HG02571 (cell line): ENCODE measurements around the gene RRBP1.

Experiments used
- ATAC-seq: cut with Tn5 transposase; IDR thresholded peaks from one replicate; pipeline ENCODE4 v1.9.1; 2021; ENCODE audit warnings: mild to moderate bottlenecking, moderate library complexity; ENCODE audit not compliant: unreplicated experiment

RRBP1 gene, protein sequence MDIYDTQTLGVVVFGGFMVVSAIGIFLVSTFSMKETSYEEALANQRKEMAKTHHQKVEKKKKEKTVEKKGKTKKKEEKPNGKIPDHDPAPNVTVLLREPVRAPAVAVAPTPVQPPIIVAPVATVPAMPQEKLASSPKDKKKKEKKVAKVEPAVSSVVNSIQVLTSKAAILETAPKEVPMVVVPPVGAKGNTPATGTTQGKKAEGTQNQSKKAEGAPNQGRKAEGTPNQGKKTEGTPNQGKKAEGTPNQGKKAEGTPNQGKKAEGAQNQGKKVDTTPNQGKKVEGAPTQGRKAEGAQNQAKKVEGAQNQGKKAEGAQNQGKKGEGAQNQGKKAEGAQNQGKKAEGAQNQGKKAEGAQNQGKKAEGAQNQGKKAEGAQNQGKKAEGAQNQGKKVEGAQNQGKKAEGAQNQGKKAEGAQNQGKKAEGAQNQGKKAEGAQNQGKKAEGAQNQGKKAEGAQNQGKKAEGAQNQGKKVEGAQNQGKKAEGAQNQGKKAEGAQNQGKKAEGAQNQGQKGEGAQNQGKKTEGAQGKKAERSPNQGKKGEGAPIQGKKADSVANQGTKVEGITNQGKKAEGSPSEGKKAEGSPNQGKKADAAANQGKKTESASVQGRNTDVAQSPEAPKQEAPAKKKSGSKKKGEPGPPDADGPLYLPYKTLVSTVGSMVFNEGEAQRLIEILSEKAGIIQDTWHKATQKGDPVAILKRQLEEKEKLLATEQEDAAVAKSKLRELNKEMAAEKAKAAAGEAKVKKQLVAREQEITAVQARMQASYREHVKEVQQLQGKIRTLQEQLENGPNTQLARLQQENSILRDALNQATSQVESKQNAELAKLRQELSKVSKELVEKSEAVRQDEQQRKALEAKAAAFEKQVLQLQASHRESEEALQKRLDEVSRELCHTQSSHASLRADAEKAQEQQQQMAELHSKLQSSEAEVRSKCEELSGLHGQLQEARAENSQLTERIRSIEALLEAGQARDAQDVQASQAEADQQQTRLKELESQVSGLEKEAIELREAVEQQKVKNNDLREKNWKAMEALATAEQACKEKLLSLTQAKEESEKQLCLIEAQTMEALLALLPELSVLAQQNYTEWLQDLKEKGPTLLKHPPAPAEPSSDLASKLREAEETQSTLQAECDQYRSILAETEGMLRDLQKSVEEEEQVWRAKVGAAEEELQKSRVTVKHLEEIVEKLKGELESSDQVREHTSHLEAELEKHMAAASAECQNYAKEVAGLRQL (N-terminal part only)

DNA sequence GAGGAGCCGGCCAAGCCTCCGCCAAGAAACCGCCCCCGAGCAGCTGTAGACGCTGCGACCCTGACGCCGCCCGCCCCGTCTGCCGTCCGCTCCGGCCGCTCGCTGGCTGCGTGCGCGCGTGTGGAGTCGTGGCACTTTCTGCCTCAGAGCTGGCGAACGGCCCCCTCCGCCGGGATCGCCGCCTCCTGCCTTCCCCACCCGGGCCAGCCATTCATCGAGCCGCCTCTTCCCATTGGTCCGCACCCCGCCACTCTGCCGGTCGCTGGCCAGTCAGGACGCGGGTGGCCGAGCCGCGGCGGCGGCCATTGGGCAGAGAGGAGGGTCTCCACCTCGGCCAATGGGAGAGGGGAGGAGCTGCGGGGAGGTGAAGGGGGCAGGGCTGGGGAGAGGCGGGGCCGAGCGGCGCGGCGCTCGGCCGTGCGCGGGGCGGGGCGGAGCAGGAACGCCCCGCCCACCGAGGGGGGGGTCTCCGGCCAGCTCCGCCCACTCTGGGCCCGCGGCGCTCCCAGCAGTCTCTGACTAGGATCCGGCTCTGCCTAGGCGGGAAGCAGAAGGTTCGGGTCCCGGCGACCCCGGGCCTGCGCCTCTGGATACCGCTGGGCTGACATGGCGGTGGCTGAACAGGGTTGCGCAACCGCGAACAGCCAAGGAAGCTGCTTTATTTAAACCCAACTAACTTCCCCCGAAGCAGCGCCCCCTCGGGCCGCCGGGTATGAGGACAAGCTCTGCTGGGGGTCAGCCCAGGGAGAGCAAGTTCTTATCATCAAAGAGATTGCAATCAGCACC is at the start of gene RRBP1:
TSS of gene RRBP1 (minus strand) at position 140 of the 786 bp plus-strand sequence. CDS start 21,735 bp downstream, outside the sequence.
- ATAC-seq, result peak; percentile 89

DNA sequence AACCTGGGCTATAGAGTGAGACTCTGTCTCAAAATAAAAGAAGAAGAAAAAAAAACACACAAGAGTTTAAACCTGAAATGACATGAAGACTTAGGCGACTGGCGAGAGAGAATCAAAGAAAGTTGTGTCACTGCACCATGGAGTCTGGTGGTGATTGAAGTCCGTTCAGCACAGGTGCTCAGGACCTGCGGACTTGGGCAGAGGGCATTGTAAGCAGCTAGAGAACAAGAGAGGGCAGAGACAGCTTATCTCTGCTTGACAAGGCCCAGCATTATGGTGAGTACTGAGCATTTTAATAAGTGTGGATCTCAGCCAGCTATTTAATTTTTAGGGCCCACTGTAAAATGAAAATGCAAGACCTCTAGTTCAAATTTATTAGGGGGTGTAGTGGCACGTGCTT is 49.2 kb upstream of the RRBP1 start:
- no peak for ATAC-seq

DNA sequence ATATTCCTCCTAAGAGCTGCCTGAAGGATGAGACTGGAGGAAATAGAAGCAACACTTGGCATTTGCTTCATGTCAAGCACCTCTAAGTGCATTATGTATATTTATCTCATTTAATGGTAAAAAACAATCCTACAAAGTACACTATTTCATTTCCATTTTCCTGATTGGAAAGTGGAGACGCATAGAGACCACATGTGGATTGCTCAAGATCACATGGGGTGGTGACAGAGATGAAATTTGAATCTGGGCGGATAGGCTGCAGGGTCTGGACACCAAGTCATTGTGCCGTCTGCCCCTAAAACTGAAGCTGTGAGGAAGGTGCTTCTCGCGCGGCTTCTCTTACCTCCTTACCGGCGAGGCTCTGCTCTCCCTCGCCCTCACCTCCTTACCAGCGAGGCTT is 48.0 kb upstream of the RRBP1 start:
- ATAC-seq, result no peak

DNA sequence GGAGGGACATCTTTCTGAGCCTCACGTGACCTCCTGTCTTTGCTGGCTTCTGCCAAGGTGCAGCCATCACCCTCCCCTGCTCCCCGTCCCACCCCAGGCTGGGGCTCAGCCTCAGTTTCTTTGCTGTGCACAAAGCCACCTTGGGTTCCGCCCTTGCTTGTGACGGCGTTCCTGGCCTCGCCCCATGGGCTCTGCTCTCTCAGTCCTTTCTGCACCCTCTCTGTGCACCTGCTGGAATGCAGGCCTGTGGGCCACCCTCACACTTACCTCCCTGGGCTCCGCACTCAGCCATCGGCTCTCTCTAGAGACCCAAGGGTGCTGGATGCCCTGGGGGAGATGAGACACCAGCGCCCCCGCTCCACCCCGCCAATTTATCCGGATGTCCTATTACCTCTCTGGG is 46.0 kb upstream of the RRBP1 start:
- no peak for ATAC-seq

DNA sequence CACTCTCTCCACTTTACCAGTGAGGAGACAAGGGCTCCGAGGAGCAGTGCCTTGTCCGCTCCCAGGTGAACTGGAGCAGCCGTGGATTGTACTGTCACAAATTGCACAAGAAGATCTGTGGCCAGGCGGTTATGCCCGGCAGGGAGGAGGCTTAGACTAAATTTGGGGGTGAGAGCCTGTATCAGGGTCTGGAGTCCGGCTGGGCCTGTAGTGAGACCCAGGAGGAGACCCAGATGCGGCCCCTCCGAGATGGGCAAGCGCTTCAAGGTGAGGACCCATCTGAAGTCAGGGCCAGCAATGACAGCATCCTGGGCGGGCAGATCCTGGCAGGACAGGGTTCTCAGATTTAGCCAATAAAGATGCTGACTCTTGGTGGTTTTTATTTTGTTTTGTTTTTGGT is 45.3 kb upstream of the RRBP1 start:
- ATAC-seq, result no peak

DNA sequence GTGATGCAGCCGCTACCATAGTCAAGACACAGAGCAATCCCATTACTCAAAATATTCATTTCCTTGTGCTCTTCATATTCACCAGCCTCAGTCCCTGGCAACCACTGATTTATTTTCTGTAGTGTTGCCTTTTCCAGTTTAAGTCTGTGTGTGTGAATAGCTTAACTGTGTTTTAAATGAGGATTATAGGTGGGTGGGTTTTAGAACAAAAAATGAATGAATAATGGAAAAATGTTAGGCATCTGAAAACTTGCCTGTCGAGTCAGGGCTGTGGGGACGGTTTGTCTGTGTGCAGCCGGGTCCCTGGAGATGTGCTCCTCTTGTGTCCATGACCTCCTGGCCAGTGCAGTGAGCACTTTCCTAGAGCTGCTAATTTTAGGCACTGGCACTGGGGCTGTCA is 44.9 kb upstream of the RRBP1 start:
- ATAC-seq, result no peak

DNA sequence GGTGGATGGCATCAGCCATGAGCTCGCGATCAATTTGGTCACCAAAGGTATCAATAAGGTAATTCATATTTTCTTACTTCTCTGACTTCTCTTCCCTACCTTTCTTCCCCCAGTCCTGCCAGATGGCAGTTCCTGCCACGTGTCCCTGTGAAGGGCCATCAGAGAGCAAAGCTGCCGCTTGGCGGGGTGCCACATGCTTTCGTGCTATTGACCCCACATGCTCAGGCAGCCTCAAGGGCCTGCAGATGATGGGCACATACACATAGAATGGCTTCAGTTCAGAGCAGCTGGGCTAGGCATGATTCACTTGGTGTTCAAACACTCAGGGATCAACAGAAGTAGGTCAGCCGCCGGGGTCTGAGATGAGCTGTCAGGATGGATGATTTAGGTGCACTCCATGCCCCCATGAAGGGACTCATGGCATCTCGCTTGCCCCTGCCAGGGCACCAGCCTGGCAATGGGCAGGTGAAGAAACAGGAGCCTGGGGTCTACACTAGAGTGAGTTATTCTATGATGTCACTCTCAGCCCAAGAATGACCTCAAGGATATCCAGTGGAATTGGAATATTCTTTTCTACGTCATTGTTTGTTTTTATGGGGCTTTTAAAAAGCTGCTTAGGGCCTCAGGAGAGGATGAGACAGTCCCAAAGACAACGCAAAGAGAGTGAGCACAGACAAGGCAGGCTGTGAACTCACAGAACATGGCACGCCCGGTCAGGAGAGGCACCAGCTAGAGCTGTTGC is 43.2 kb upstream of the RRBP1 start:
- ATAC-seq, result no peak

DNA sequence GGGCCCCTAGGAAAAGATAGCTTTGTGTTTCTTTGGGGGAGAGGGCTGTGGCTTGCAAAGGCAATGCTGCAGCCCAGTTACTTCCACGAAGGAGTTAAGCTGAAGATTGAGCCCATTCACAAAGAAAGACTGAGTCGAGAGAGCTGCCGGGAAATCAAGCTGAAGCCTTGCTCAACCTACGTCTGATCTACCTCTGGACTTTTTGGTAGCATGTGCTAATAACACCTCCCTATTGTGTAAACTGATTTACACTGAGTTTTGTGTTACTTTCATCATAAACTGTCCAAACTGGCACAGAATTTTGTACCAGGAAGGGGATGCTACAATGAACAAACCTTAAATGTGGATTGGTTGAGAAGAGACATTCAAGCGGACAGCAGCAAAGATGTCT is 41.3 kb upstream of the RRBP1 start:
- no peak for ATAC-seq

DNA sequence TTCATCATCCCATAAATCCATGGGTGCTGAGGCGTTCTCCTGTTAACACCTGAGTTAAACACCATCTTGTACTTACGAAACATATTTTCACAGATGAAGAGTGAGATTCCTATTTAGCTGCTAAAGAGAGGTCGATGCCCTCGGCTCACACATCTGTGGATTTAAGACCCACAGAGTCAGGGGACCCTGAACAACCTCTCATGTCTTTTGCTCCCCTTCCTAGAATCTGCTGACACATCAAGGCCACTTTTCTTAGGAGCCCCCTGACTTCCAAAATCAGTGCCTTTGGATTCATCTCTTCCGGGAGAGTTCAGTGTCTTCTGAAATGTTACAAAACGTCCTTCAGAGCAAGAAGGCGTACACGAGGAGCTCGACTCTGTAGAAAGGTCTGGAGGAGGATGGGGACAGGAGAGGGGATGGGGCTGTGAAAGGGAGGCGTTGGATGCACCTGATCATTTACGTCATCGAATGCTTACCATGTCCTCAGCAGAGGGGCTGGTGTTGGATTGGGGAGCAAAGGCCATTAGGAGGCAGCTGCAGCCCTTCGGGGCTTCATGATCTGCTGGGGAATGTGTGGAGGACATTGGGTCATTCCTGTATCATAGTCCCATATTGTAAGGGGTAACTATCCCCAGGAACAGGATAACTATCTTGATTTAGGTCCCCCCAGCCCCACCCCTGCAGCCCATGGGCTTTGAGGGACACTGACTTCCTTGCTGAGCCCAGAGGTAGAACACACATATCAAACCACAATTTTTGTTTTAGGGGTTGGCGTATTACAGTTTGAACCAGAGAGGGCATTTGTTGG is 40.7 kb upstream of the RRBP1 start:
- ATAC-seq, result no peak

DNA sequence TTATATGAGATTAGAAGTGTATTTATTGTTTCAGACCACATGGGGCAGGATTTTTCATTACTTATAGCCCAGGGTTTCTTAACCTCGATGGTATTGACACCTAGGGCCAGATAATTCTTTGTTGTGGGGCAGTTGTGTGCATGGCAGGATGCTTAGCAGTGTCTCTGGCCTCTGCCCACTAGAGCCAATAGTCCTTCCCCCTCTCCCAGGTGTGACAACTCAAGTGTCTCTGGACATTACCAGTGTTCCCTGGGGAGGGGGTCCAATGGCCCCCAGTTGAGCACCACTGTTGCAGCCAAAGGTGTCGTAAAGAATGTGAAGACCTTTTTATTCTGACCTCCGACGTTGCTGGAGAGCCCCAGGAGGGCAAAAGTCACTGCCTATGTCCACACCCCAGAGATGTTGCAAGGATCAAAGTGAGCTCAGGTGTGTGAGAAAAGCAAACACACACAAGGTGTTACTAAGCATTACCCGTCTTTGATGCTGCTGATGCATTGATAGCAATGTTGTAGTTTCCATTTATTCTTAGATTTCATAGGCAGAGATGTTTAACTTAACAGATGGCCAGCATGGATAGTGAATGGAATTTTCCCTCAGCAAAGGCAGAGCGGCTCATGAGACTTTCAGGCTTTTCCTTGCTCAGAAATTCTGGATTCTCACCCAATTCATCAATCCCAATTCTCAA is 39.9 kb upstream of the RRBP1 start:
- ATAC-seq, result no peak

DNA sequence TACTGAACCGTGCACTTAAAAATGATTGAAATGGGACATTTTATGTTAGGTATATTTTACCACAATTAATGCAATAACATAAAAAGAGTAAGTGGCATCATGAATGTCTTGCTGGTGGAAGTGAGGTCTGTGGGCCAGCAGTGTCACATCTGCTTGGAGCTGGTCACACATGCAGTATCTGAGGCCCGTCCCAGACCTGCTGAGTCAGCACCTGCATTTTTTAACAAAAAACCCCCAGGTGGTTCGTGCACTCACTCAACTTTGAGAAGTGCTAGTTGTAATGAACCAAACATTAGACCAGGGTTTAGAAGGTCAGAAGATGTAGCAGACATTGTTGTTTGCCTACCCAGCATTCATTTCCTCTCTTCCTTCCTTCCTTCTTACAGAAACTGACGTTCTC is 38.7 kb upstream of the RRBP1 start:
- no peak for ATAC-seq

DNA sequence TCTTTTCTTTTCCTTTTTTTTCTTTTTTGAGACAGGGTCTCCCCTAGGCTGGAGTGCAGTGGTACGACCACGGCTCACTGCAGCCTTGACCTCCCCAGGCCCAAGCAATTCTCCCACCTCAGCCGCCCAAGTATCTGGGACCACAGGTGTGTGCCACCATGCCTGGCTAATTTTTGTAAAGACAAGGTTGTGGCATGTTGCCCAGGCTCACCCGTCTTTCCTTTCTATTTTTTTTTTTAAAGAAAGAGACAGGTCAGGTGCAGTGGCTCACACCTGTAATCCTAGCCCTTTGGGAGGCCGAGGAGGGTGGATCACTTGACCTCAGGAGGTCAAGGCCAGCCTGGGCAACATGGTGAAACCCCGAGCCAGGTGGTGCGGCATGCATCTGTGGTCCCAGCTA is 34.3 kb upstream of the RRBP1 start:
- no peak for ATAC-seq

DNA sequence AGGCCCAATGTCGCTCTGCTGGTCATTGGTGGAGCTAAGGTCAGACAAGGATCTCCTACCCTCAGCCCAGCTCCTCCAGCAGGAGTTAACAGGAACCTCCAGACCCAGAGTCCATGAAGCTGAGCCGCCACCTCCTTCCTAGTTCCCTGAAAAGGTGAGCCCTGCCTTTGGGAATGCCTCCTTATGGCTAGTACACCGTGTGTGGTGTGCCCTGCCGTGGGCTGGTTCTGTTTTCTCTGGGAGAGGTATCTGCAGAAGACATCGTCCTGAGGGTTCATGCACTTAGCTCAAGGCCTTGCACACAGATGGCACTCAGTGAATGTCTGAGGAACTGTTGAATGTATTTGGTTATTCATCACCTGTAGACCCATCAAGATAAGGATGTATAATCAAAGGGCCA is 33.0 kb upstream of the RRBP1 start:
- no peak for ATAC-seq

DNA sequence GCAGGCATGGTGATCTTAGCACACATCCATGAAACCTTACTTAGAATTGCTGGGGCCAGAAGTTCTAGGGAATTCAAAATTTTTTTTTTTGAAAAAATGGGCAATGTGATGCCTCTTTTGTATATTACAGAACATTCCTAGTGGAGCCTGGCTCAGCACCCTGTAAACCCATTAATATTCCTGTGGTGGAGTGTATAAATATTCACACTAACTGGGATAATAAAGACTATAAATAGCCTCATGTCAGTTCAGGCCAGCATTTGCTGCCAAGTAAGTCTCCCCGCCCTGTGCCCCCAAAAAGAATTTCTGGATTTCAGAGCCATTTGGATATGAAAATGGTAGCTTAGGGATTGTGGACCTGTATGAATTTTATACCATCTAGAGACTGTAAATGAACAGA is 32.6 kb upstream of the RRBP1 start:
- ATAC-seq, result no peak

DNA sequence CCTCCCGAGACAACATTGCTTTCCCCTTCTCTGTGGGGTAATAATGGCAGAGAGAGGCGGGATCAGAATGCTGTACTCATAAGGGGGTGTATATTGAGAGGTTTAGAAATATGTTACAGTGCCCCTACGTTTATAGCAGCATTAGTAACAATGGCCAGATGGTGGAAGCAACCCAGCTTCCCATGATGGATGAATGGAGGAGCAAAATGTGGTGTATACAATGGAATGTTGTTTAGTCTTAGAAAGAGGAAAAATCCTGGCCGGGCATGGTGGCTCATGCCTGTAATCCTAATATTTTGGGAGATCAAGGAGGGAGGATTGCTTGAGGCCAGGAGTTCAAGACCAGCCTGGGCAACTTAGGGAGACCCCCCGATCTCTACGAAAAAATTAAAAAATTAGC is 30.7 kb upstream of the RRBP1 start:
- ATAC-seq, result no peak

DNA sequence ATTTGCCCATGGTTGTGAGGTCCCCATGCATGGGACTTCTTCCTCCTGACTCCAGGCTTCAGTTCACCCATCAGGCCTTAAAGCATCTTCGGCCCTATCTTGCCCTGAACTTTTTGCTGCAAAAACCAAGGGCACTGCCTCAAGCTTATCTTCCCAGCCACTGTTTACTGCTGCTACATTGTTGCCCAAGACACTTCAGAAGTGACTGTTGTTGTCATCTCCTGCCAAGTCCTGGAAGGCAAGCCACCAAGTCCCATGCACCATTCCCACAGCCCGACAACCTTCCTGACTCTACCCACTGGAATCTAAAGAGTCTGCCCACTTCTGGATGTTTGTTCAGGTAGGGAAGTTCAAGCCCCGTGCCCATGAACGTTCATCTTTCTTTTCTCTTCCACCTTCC is 30.2 kb upstream of the RRBP1 start:
- no peak for ATAC-seq

DNA sequence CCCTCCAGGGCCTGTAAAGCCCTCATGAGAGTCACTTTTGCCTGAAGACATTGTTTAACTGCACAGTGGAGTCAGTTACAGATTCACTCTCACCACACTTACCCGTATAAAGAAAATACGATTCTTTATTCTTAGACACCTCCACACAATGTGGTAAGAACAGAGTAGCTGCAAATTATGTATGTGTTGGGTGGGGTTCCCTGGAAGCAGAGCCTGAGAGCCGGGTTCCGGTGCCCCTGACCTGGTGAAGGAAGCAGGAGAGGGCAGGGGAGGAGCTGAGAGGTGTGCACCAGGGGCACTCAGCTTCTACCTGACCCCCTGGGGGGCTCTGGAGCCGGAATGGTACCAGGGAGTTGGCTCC is 29.2 kb upstream of the RRBP1 start:
- no peak for ATAC-seq

DNA sequence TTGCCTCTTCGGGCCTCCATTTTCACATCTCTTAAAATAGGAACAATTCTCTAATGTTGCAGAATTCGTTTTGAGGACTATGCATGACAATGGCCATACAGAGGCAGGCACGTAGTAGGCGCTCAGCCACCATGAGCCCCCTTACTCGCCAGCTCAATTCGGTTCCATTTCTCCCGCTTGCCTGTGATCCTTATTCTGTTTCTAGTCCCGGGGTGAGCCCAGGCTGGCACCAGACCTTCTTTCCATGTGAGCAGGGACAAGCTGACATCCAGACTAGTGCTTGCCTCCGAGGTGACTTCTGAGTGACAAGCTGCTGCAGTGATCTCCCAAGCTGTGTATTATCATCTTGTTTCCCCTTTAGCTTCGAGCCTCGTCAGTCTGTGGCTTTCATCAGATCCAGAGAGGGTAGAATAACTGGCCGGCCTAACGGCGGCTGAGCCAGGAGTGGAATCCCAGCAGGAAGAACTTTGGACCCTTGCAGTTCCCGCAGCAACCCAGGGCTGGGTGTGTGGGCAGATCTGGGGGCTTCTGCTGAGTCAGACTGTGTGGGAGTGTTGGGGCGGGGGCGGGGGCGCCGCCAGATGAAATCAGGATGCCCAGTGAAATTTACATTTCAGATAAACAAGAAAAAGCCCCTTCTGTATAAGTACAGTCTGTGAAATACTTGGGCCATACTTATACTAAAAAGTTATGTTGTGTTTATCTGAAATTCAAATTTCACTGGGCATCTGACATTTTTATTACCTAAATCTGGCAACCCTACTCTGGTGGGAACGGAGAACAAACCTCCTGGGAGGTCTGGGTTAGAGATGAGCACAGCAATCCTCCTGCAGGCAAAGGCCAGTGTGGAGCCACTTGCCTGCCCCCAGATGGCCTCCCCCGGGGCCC is 28.6 kb upstream of the RRBP1 start:
- no peak for ATAC-seq
